ENCODE results near the gene WDR18. TPM values are rescaled to one million over a fixed set of nuclear protein-coding genes. Genes with fewer than 3 reads are reported as not detected.

Gene WDR18, protein sequence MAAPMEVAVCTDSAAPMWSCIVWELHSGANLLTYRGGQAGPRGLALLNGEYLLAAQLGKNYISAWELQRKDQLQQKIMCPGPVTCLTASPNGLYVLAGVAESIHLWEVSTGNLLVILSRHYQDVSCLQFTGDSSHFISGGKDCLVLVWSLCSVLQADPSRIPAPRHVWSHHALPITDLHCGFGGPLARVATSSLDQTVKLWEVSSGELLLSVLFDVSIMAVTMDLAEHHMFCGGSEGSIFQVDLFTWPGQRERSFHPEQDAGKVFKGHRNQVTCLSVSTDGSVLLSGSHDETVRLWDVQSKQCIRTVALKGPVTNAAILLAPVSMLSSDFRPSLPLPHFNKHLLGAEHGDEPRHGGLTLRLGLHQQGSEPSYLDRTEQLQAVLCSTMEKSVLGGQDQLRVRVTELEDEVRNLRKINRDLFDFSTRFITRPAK
- 21.9 TPM for total RNA-seq
- long read RNA-seq, transcript WDR18-202 (10 exons, 1,608 nt): major isoform, 45 of 56 reads
- long read RNA-seq, partial matches to known transcripts: 2 of 56 reads
- long read RNA-seq, other reads (novel, unspliced or antisense): 9 of 56 reads

DNA sequence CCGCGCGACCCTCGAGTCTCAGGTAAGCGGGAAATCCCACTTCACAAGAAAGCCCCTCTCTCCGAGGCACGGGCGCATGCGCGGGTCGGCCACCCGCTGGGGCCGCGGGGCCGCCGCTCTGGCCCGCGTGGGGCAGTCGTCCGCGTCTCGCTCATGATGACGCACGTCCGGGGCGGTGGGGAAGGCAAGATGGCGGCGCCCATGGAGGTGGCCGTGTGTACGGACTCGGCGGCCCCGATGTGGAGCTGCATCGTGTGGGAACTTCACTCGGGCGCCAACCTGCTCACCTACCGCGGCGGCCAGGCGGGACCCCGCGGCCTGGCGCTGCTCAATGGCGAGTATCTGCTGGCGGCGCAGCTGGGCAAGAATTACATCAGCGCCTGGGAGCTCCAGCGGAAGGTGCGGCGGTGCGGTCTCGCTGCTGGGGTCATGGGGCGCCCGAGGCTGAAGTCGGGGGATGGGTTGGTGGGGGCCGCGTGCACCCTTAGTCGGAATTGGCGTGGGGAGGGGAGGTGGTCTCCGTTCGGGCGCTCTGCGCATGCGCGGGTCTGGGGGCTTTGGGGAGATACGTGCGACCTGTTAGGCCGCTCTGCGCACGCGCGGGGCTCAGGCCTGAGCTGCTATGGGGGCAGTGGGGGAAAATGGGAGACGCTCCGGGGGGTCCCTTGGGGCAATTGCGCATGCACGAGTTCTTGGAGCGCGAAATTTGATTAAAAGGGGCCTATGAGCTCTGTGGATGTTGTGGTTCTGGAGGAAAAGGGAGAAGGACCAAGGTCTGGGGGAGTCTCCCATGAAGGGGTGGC is at the start of gene WDR18:
TSS of gene WDR18 (plus strand) at position 181 of the 803 bp plus-strand sequence. CDS start at position 190, 9 bp downstream.
- DNase-seq (peak; percentile 97), ATAC-seq (peak; percentile 94)
- H3K4me3 ChIP-seq: peak within 1 kb of the TSS; percentile 96
- peak within 1 kb of the TSS; percentile 90 for H3K27ac ChIP-seq
- TF ChIP-seq, protein P1, sequence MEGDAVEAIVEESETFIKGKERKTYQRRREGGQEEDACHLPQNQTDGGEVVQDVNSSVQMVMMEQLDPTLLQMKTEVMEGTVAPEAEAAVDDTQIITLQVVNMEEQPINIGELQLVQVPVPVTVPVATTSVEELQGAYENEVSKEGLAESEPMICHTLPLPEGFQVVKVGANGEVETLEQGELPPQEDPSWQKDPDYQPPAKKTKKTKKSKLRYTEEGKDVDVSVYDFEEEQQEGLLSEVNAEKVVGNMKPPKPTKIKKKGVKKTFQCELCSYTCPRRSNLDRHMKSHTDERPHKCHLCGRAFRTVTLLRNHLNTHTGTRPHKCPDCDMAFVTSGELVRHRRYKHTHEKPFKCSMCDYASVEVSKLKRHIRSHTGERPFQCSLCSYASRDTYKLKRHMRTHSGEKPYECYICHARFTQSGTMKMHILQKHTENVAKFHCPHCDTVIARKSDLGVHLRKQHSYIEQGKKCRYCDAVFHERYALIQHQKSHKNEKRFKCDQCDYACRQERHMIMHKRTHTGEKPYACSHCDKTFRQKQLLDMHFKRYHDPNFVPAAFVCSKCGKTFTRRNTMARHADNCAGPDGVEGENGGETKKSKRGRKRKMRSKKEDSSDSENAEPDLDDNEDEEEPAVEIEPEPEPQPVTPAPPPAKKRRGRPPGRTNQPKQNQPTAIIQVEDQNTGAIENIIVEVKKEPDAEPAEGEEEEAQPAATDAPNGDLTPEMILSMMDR (IDR thresholded peaks at IDR 0.05): peak; percentile 23
- no peaks in the 10 kb centered on the region for H3K27me3 ChIP-seq
- peaks cover 20% of the 10 kb centered on the region for H3K4me1 ChIP-seq
- intact Hi-C loops (cut with DNase I): loop anchor here (5.0 to 10.0 kb wide), 2 partner anchors 62 to 220 kb away; no protein-coding TSS in a partner anchor
- peaks cover 6% of the 10 kb centered on the region for H3K36me3 ChIP-seq
- no peaks in the 10 kb centered on the region for H3K9me3 ChIP-seq

GRCh38 chr19:934865-935479 is 49.2 kb upstream of the WDR18 start:
- intact Hi-C loops (cut with DNase I): no loop called here

GRCh38 chr19:936175-936546 is 48.0 kb upstream of the WDR18 start:
- no peak for ATAC-seq
- Histone ChIP-seq H3K4me3 (no peak overlapping the region), H3K9me3 (no peaks in the 10 kb centered on the region), H3K4me1 (peaks cover 48% of the 10 kb centered on the region), H3K36me3 (no peaks in the 10 kb centered on the region), H3K27me3 (no peaks in the 10 kb centered on the region), H3K27ac (no peak overlapping the region)
- intact Hi-C loops (cut with DNase I): no loop called here
- TF ChIP-seq, protein P1 (IDR thresholded peaks at IDR 0.05): no peak
- no peak for DNase-seq

More at GRCh38 chr19:934865-935479, 49.2 kb upstream of the WDR18 start:
- DNase-seq (peak; percentile 97), ATAC-seq (peak; percentile 96)
- TF ChIP-seq, protein P1 (IDR thresholded peaks at IDR 0.05): no peak
- Histone ChIP-seq H3K4me1 (peaks cover 38% of the 10 kb centered on the region), H3K9me3 (no peaks in the 10 kb centered on the region), H3K4me3 (no peak overlapping the region), H3K36me3 (peaks cover 3% of the 10 kb centered on the region), H3K27me3 (no peaks in the 10 kb centered on the region), H3K27ac (peak overlapping the region; percentile 56)

- H3K27ac ChIP-seq: no peak overlapping the region
- H3K4me1 ChIP-seq: peaks cover 57% of the 10 kb centered on the region
- ATAC-seq (no peak), DNase-seq (no peak)
- intact Hi-C loops (cut with DNase I): no loop called here
- no peaks in the 10 kb centered on the region for H3K27me3 ChIP-seq
- H3K4me3 ChIP-seq: no peak overlapping the region
- no peaks in the 10 kb centered on the region for H3K36me3 ChIP-seq
- no peaks in the 10 kb centered on the region for H3K9me3 ChIP-seq
- TF ChIP-seq, protein P1 (IDR thresholded peaks at IDR 0.05): no peak
Measured at GRCh38 chr19:937259-937694, 46.9 kb upstream of the WDR18 start.

DNA sequence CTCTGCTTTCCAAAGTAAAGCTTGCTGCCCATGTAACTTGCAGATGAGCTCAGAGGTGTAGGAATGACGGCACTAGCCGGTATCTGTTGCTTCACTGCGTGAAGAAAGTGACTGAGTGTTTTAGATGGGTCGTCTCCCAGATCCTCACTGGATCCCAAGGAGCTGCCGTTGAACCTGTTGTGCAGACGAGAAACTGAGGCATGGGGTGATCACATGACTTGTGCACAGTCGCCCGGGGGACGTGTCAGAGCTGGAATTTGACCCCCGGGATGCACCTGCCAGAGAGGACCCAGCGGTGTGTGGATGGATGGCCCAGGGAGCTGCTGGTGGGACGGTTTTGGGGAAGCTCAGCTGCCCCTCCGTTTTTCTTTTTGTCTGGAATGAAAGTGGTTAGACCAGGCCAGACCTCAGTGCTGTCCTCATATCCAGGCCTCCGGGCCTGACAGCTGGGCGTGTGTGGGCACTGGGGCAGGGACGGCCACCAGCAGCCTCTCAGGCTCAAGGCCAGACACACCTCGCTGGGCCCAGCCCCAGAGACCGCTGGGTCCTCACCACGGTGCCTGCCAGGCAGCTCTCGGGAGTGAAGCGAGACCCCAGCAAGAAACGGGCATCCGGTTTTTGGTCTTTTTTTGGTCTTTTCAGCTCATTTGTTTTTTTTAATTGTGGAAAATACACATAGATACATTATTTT is 45.8 kb upstream of the WDR18 start:
- no peak for ATAC-seq
- no peak overlapping the region for H3K27ac ChIP-seq
- DNase-seq: no peak
- H3K4me1 ChIP-seq: peaks cover 46% of the 10 kb centered on the region
- no peak overlapping the region for H3K4me3 ChIP-seq
- intact Hi-C loops (cut with DNase I): no loop called here
- no peaks in the 10 kb centered on the region for H3K9me3 ChIP-seq
- TF ChIP-seq, protein P1 (IDR thresholded peaks at IDR 0.05): no peak
- no peaks in the 10 kb centered on the region for H3K36me3 ChIP-seq
- H3K27me3 ChIP-seq: no peaks in the 10 kb centered on the region
